Left ventricle myocardium inferior (tissue), 1 donor: Measurements from ENCODE around the gene PITPNC1. TPM values are rescaled to one million over a fixed set of nuclear protein-coding genes. Genes with fewer than 3 reads are reported as not detected.

Source experiments
- DNase-seq: peaks from one replicate; pipeline ENCODE4 v3.0.0-alpha.2; 2020
- H3K27ac ChIP-seq: fragments of 200-600 bp; replicated peaks from 2 replicates; pipeline ENCODE4 v1.8.0; 2021
- H3K27me3 ChIP-seq: fragments of 200-600 bp; 2 replicates; pipeline ENCODE4 v1.8.0; 2021; ENCODE audit warnings: low read depth
- H3K36me3 ChIP-seq: fragments of 200-600 bp; 2 replicates; pipeline ENCODE4 v1.8.0; 2021
- H3K4me1 ChIP-seq: fragments of 200-600 bp; 2 replicates; pipeline ENCODE4 v1.8.0; 2021
- H3K4me3 ChIP-seq: fragments of 200-600 bp; 2 replicates; pipeline ENCODE4 v1.8.0; 2021; ENCODE audit warnings: mild to moderate bottlenecking, moderate library complexity
- H3K9me3 ChIP-seq: fragments of 200-600 bp; replicated peaks from 2 replicates; pipeline ENCODE4 v1.8.0; 2021
- CTCF ChIP-seq: fragments of 200-600 bp; IDR thresholded peaks from 2 replicates; pipeline ENCODE4 v1.8.0; 2021; ENCODE audit warnings: antibody characterized with exemption, mild to moderate bottlenecking, borderline replicate concordance
- intact Hi-C: fragments of 100-400 bp; cut with micrococcal nuclease; formaldehyde crosslinking; loops from one replicate; pipeline ENCODE4 v1.11.0; 2022
- total RNA-seq: library from RNA; stranded (reverse); fragmentation: NEBNext Ultra II Directional; extraction: Animal tissue kit (Norgen Biotek cat#: 25700); gene quantifications from one replicate; pipeline ENCODE4 v1.2.1, GENCODE V29; 2021
- donor health status: DM: no; HTN: yes; CAD: no; lungs with severe emphysema.

Gene PITPNC1
- total RNA-seq, 1 donor from 2014 or later: 8.1 TPM

- Histone ChIP-seq H3K4me1 (no peaks in the 10 kb centered on the region), H3K27me3 (no peaks in the 10 kb centered on the region), H3K36me3 (peaks cover 10% of the 10 kb centered on the region), H3K4me3 (no peak overlapping the region), H3K27ac (no peak overlapping the region), H3K9me3 (peaks cover 4% of the 10 kb centered on the region)
- TF ChIP-seq CTCF: no peak
- no peak for DNase-seq
- intact Hi-C loops: no loop called here
Observed at GRCh38 chr17:67588326-67588725, 211.2 kb downstream of the PITPNC1 start.

GRCh38 chr17:67594115-67594880, 217.2 kb downstream of the PITPNC1 start:
- no peaks in the 10 kb centered on the region for H3K27me3 ChIP-seq
- no peak for DNase-seq
- H3K36me3 ChIP-seq: no peaks in the 10 kb centered on the region
- no peak overlapping the region for H3K27ac ChIP-seq
- H3K4me1 ChIP-seq: no peaks in the 10 kb centered on the region
- no peaks in the 10 kb centered on the region for H3K9me3 ChIP-seq
- no peak overlapping the region for H3K4me3 ChIP-seq
- TF ChIP-seq CTCF: no peak
- intact Hi-C loops: no loop called here

GRCh38 chr17:67600408-67600807, 223.3 kb downstream of the PITPNC1 start:
- no peaks in the 10 kb centered on the region for H3K27me3 ChIP-seq
- peaks cover 7% of the 10 kb centered on the region for H3K9me3 ChIP-seq
- intact Hi-C loops: no loop called here
- H3K36me3 ChIP-seq: no peaks in the 10 kb centered on the region
- H3K4me1 ChIP-seq: peaks cover 33% of the 10 kb centered on the region
- TF ChIP-seq CTCF: no peak
- no peak for DNase-seq
- H3K4me3 ChIP-seq: no peak overlapping the region
- no peak overlapping the region for H3K27ac ChIP-seq

GRCh38 chr17:67601897-67602296, 224.8 kb downstream of the PITPNC1 start:
- Histone ChIP-seq H3K9me3 (peaks cover 7% of the 10 kb centered on the region), H3K27ac (no peak overlapping the region), H3K4me3 (no peak overlapping the region), H3K27me3 (no peaks in the 10 kb centered on the region), H3K4me1 (peaks cover 48% of the 10 kb centered on the region), H3K36me3 (no peaks in the 10 kb centered on the region)
- no peak for TF ChIP-seq CTCF
- intact Hi-C loops: no loop called here
- DNase-seq: no peak

GRCh38 chr17:67602444-67602843, 225.4 kb downstream of the PITPNC1 start:
- H3K4me1 ChIP-seq: peaks cover 53% of the 10 kb centered on the region

More at GRCh38 chr17:67602444-67602843, 225.4 kb downstream of the PITPNC1 start:
- Histone ChIP-seq H3K9me3 (peaks cover 7% of the 10 kb centered on the region), H3K36me3 (no peaks in the 10 kb centered on the region), H3K27ac (no peak overlapping the region), H3K27me3 (no peaks in the 10 kb centered on the region), H3K4me3 (no peak overlapping the region)
- DNase-seq: no peak
- intact Hi-C loops: no loop called here
- no peak for TF ChIP-seq CTCF
